ENCODE results near the gene KLF13.

KLF13 gene

DNA sequence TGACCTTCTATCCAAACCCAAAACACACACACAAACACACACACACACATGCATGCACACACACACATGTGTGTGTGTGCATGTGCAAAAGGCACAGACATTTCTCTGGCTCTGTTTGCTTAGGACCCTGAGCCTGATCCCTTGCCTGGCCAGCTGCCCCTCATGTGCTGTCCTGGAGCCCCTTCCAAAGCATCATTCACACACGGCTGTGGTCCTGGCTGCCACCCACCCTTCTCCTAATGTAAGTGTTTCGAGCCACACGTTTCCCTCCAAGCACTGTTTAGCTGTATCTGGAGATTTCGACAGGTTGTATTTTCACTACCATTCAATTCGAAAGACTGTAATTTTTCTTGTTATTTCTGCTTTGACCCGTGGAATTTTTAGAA, 45.8 kb upstream of the KLF13 start:
- TF ChIP-seq CTCF (IDR thresholded peaks at IDR 0.05; ENCODE audit: low read length), result no peak
- no peak for TF ChIP-seq EZH2phosphoT487 (IDR thresholded peaks at IDR 0.05; ENCODE audit: low read length)
- TF ChIP-seq EZH2 (optimal IDR thresholded peaks at IDR 0.05; ENCODE audit: low read depth, low read length), result no peak
- Histone ChIP-seq H3K9me3 (replicated peaks; ENCODE audit: insufficient read depth, low read length) (no peaks in the 10 kb centered on the region), H3K27me3 (replicated peaks; ENCODE audit: insufficient read depth, low read length) (no peaks in the 10 kb centered on the region), H3K79me2 (ENCODE audit: low read length) (no peaks in the 10 kb centered on the region), H3K4me1 (ENCODE audit: low read length) (0 out of 2 replicates have a peak, but pooled peaks cover 4% of the 10 kb centered on the region), H3K9me2 (replicated peaks; ENCODE audit: insufficient read depth, low read length) (no peaks in the 10 kb centered on the region), H3K27ac (ENCODE audit: low read length) (no peak overlapping the region), H3K4me2 (ENCODE audit: low read depth, low read length) (no peak overlapping the region), H2AFZ (ENCODE audit: low read length) (no peak overlapping the region), H3K9ac (ENCODE audit: low read length) (no peak overlapping the region), H3F3A (ENCODE audit: insufficient read depth, low read length) (no peaks in the 10 kb centered on the region), H3K4me3 (ENCODE audit: low read length) (no peak overlapping the region), H4K20me1 (ENCODE audit: insufficient read depth, low read length) (no peaks in the 10 kb centered on the region), H3K36me3 (replicated peaks; ENCODE audit: insufficient read depth, low read length) (no peaks in the 10 kb centered on the region)
- DNase-seq, result no peak

DNA sequence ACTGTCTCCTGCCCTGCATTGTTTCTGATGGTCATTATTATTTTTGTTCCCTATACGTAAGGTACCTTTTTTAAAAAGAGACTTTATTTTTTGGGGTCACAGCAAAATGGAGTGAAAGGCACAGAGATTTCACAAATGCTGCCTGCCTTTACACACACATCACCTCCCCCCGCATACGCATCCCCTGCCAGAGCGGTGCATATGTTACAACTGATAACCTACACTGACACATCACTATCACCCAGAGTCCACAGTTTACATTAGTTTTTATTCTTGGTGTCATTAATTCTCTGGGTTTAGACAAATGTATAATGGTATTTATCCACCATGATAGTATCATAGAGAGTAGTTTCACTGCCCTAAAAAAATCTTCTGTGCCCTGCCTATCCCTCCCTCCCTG, 43.6 kb upstream of the KLF13 start:
- H3K4me1 ChIP-seq (ENCODE audit: low read length), result 0 out of 2 replicates have a peak, but pooled peaks cover 9% of the 10 kb centered on the region
- no peak for TF ChIP-seq EZH2phosphoT487 (IDR thresholded peaks at IDR 0.05; ENCODE audit: low read length)
- TF ChIP-seq CTCF (IDR thresholded peaks at IDR 0.05; ENCODE audit: low read length), result no peak
- no peak for TF ChIP-seq EZH2 (optimal IDR thresholded peaks at IDR 0.05; ENCODE audit: low read depth, low read length)
- H4K20me1 ChIP-seq (ENCODE audit: insufficient read depth, low read length), result no peaks in the 10 kb centered on the region
- no peak overlapping the region for H3K27ac ChIP-seq (ENCODE audit: low read length)
- no peak for DNase-seq
- H3K79me2 ChIP-seq (ENCODE audit: low read length), result no peaks in the 10 kb centered on the region
- no peak overlapping the region for H3K9ac ChIP-seq (ENCODE audit: low read length)
- no peaks in the 10 kb centered on the region for H3F3A ChIP-seq (ENCODE audit: insufficient read depth, low read length)
- H3K4me2 ChIP-seq (ENCODE audit: low read depth, low read length), result no peak overlapping the region
- H3K36me3 ChIP-seq (replicated peaks; ENCODE audit: insufficient read depth, low read length), result no peaks in the 10 kb centered on the region
- H3K4me3 ChIP-seq (ENCODE audit: low read length), result no peak overlapping the region
- H3K27me3 ChIP-seq (replicated peaks; ENCODE audit: insufficient read depth, low read length), result no peaks in the 10 kb centered on the region
- no peaks in the 10 kb centered on the region for H3K9me3 ChIP-seq (replicated peaks; ENCODE audit: insufficient read depth, low read length)
- H3K9me2 ChIP-seq (replicated peaks; ENCODE audit: insufficient read depth, low read length), result no peaks in the 10 kb centered on the region
- no peak overlapping the region for H2AFZ ChIP-seq (ENCODE audit: low read length)

GRCh38 chr15:31285772-31286261, 40.8 kb upstream of the KLF13 start:
- Histone ChIP-seq H3K36me3 (replicated peaks; ENCODE audit: insufficient read depth, low read length) (no peaks in the 10 kb centered on the region), H3K27ac (ENCODE audit: low read length) (no peak overlapping the region), H3K9ac (ENCODE audit: low read length) (no peak overlapping the region), H3K4me3 (ENCODE audit: low read length) (no peak overlapping the region), H3K79me2 (ENCODE audit: low read length) (no peaks in the 10 kb centered on the region), H3K27me3 (replicated peaks; ENCODE audit: insufficient read depth, low read length) (no peaks in the 10 kb centered on the region), H3K4me1 (ENCODE audit: low read length) (0 out of 2 replicates have a peak, but pooled peaks cover 9% of the 10 kb centered on the region), H3K9me2 (replicated peaks; ENCODE audit: insufficient read depth, low read length) (no peaks in the 10 kb centered on the region), H2AFZ (ENCODE audit: low read length) (no peak overlapping the region), H3K9me3 (replicated peaks; ENCODE audit: insufficient read depth, low read length) (no peaks in the 10 kb centered on the region; the same call in 1 of the 2 replicates), H4K20me1 (ENCODE audit: insufficient read depth, low read length) (no peaks in the 10 kb centered on the region), H3F3A (ENCODE audit: insufficient read depth, low read length) (no peaks in the 10 kb centered on the region), H3K4me2 (ENCODE audit: low read depth, low read length) (no peak overlapping the region; the same call in 1 of the 2 replicates)
- DNase-seq, result no peak
- TF ChIP-seq EZH2 (optimal IDR thresholded peaks at IDR 0.05; ENCODE audit: low read depth, low read length) (no peak), EZH2phosphoT487 (IDR thresholded peaks at IDR 0.05; ENCODE audit: low read length) (no peak), CTCF (IDR thresholded peaks at IDR 0.05; ENCODE audit: low read length) (no peak)
